ENCODE measurements around the gene NAALADL2.

NAALADL2 gene

DNA sequence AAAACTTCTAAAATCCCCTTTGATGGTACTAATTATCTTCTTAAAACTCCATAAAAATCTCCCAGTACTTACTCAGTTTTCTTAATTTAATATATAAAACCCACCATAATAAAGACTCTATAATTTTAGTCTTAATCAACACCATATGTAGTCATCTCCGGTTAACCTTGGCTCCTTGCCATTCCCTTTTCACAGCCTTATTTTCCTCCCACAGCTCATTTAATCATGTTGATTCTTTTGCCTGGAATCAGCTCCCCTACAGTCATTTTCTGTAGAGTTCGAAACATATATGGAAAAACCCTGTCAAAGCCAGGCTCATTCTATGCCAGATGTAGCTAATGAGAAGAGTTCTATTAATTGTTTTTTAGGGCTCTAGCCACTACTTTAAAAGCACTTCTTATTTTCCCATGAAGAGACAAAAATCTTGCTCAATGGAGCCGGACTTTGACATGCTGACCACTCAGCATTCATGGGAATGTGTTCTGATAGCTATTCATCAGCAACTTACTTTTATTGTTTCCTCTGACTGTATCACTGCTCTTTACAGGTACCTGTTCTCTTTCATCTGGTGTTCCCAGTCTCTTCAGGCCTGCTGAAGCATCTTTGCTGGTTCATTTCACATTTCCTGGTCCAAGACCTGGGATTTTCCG is 573.4 kb downstream of the NAALADL2 start:
- DNase-seq (ENCODE audit: low read depth, low spot score): peak; percentile 97
- peak overlapping the region; percentile 51 for H3K4me3 ChIP-seq
- H3K9me3 ChIP-seq (ENCODE audit: low read depth, low read length): no peaks in the 10 kb centered on the region
- H3K36me3 ChIP-seq (ENCODE audit: insufficient read depth, low read length): no peaks in the 10 kb centered on the region
- TF ChIP-seq EZH2 (IDR thresholded peaks at IDR 0.05) (no peak), FOXP2 (optimal IDR thresholded peaks at IDR 0.05; ENCODE audit: control extremely low read depth, extremely low read length, insufficient read depth) (no peak), POLR2AphosphoS5 (IDR thresholded peaks at IDR 0.05; ENCODE audit: borderline replicate concordance, low read depth, low read length) (peak; percentile 67; the same call in 1 of the 2 replicates)
- no peak overlapping the region for H3K9ac ChIP-seq (ENCODE audit: insufficient read length)
- H3K27ac ChIP-seq: peak overlapping the region; percentile 54; the same call in 1 of the 2 replicates

DNA sequence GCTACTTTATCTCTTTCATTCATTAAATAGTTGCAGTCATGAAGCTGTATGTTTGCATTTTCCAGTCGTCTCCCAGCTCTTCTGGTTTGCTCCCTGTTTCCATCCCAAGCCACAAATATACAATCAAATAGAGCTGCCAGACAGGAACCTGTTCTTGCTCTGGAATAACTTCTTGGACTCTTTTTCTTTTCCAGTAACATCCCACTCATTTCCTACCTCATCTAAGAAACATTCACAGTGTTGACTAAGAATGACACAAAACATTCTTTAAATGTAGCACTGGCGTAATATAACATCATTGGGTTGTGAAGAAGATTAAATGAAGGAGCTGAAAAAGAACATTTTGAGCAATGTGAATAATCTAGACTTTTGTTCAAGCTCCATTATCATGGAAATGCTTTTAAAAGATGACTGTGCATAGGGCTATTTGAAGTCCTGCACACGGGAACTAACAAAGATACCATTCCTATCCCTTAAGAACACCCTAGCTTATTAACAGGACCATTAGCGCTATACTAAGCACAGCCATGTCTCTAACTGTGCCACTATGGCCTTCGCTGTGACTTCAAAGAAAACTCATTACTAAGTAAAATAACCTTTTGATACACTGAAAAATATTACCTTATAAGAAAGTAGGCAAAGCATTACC is 574.0 kb downstream of the NAALADL2 start:
- H3K27ac ChIP-seq: peak overlapping the region; percentile 43; the same call in 1 of the 2 replicates

DNA sequence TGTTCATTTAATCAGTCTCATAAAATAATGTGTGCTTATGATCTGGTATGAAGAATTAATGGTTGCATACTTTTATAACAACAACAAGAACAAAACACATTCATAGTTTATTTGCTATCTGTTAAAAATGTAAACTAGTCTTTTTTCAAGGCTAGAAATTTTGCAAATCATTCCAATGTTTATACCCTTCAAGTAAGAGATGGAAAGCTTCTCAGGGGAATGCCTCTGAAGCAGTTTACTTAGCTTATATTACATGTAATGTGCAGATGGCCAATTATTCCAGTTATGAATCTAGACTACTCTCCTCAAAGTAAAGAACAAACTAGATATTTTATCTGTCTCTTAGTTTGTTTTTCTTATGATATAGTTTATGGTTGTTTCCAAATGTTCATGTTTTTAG is 575.4 kb downstream of the NAALADL2 start:
- Histone ChIP-seq H3K9me3 (ENCODE audit: low read depth, low read length) (no peaks in the 10 kb centered on the region), H3K9ac (ENCODE audit: insufficient read length) (no peak overlapping the region), H3K4me3 (peak overlapping the region; percentile 16; the same call in 1 of the 2 replicates), H3K27ac (peak overlapping the region; percentile 34; the same call in 1 of the 2 replicates), H3K36me3 (ENCODE audit: insufficient read depth, low read length) (no peaks in the 10 kb centered on the region)
- TF ChIP-seq POLR2AphosphoS5 (IDR thresholded peaks at IDR 0.05; ENCODE audit: borderline replicate concordance, low read depth, low read length) (no peak), EZH2 (IDR thresholded peaks at IDR 0.05) (no peak), FOXP2 (optimal IDR thresholded peaks at IDR 0.05; ENCODE audit: control extremely low read depth, extremely low read length, insufficient read depth) (no peak)
- DNase-seq (ENCODE audit: low read depth, low spot score): no peak

More for the DNA sequence above, 574.0 kb downstream of the NAALADL2 start:
- no peak for DNase-seq (ENCODE audit: low read depth, low spot score)
- Histone ChIP-seq H3K4me3 (peak overlapping the region; percentile 51), H3K9ac (ENCODE audit: insufficient read length) (no peak overlapping the region), H3K9me3 (ENCODE audit: low read depth, low read length) (no peaks in the 10 kb centered on the region), H3K36me3 (ENCODE audit: insufficient read depth, low read length) (no peaks in the 10 kb centered on the region)
- TF ChIP-seq POLR2AphosphoS5 (IDR thresholded peaks at IDR 0.05; ENCODE audit: borderline replicate concordance, low read depth, low read length) (no peak), FOXP2 (optimal IDR thresholded peaks at IDR 0.05; ENCODE audit: control extremely low read depth, extremely low read length, insufficient read depth) (no peak), EZH2 (IDR thresholded peaks at IDR 0.05) (no peak)

DNA sequence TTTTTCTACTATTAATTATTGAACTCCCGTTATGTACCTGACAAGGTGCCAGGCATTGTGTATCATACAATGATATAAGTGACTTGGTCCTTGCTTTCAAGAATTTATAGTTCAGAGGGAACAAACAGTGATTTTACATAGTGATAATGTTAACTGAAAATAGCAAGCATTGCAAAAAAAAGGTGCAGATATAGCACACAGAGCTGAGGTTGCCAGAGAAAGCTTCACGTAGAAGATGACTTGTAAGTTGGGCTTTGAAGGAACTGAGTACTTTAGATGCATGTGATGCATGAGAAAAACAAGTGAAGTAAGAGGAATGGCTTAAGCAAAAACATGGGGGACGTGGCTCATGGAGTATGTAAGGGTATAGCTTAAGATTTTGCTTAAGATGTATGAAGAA is 584.5 kb downstream of the NAALADL2 start:
- TF ChIP-seq FOXP2 (optimal IDR thresholded peaks at IDR 0.05; ENCODE audit: control extremely low read depth, extremely low read length, insufficient read depth) (no peak), POLR2AphosphoS5 (IDR thresholded peaks at IDR 0.05; ENCODE audit: borderline replicate concordance, low read depth, low read length) (no peak), EZH2 (IDR thresholded peaks at IDR 0.05) (no peak)
- no peak overlapping the region for H3K4me3 ChIP-seq
- H3K36me3 ChIP-seq (ENCODE audit: insufficient read depth, low read length): no peaks in the 10 kb centered on the region
- no peak overlapping the region for H3K27ac ChIP-seq
- no peak for DNase-seq (ENCODE audit: low read depth, low spot score)
- H3K9ac ChIP-seq (ENCODE audit: insufficient read length): no peak overlapping the region
- H3K9me3 ChIP-seq (ENCODE audit: low read depth, low read length): no peaks in the 10 kb centered on the region

DNA sequence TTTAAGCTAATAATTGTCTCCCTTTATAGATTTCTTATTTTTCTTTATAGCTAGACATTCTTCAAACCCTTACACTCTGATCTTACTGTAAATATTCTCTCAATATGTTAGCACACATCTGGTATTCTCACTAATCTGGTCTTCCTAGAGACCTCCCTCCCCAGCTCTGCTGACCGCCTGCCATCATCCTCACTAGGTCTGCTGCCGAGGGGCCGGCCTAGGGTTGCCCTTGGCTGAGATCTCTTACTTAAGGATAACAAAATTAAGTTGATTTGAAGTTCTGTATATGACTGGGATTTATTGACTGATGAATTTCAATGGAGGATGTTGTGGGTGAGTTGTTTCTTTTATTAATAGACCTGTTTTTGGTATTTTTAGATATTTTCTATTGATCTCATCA is 586.6 kb downstream of the NAALADL2 start:
- H3K9me3 ChIP-seq (ENCODE audit: low read depth, low read length): no peaks in the 10 kb centered on the region
- no peak overlapping the region for H3K27ac ChIP-seq
- H3K36me3 ChIP-seq (ENCODE audit: insufficient read depth, low read length): no peaks in the 10 kb centered on the region
- no peak overlapping the region for H3K4me3 ChIP-seq
- no peak for TF ChIP-seq FOXP2 (optimal IDR thresholded peaks at IDR 0.05; ENCODE audit: control extremely low read depth, extremely low read length, insufficient read depth)
- no peak for TF ChIP-seq POLR2AphosphoS5 (IDR thresholded peaks at IDR 0.05; ENCODE audit: borderline replicate concordance, low read depth, low read length)
- TF ChIP-seq EZH2 (IDR thresholded peaks at IDR 0.05): no peak
- H3K9ac ChIP-seq (ENCODE audit: insufficient read length): no peak overlapping the region
- DNase-seq (ENCODE audit: low read depth, low spot score): no peak

DNA sequence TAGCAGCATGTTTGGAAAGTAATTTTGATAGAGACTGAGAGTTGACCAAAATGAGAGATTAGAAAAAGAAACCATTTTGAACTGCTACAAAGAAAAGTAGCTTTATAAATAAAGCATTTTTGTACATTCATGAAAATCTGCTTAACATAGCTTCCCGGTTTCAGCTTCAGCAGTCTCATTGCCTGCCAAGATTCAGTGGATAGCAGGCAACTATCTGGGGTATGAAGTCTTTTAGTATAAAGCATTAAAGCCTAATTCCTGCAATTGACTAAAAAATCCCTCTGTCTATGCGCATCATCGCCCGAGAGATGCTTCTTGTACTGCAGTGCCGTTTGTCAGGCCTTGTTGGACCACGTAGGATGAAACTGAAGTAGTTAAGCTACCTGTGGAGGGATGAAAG is 588.4 kb downstream of the NAALADL2 start:
- no peak overlapping the region for H3K4me3 ChIP-seq
- H3K36me3 ChIP-seq (ENCODE audit: insufficient read depth, low read length): no peaks in the 10 kb centered on the region
- no peak for TF ChIP-seq EZH2 (IDR thresholded peaks at IDR 0.05)
- no peak for TF ChIP-seq POLR2AphosphoS5 (IDR thresholded peaks at IDR 0.05; ENCODE audit: borderline replicate concordance, low read depth, low read length)
- TF ChIP-seq FOXP2 (optimal IDR thresholded peaks at IDR 0.05; ENCODE audit: control extremely low read depth, extremely low read length, insufficient read depth): no peak
- no peak overlapping the region for H3K9ac ChIP-seq (ENCODE audit: insufficient read length)
- H3K27ac ChIP-seq: no peak overlapping the region
- H3K9me3 ChIP-seq (ENCODE audit: low read depth, low read length): no peaks in the 10 kb centered on the region
- no peak for DNase-seq (ENCODE audit: low read depth, low spot score)

DNA sequence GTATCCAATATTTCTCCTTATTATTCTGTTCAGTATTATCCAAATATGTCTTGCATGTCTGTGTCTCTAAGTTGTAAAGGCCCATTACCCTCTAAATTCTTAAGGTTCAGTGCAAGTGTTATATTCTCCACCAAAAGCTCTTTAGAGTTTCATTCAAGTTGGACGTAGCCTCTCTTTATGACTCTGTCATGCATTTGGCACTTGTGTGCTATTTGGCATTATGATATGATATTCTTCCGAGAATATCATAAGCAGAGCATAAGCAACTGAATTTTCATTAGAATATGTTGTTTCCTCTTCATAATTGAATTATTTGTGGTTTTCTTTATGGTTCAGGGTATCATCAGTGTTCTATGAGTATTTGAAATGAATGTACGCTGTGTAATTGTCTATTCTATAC is 594.2 kb downstream of the NAALADL2 start:
- no peak overlapping the region for H3K9ac ChIP-seq (ENCODE audit: insufficient read length)
- no peak overlapping the region for H3K27ac ChIP-seq
- H3K36me3 ChIP-seq (ENCODE audit: insufficient read depth, low read length): no peaks in the 10 kb centered on the region
- DNase-seq (ENCODE audit: low read depth, low spot score): no peak
- H3K9me3 ChIP-seq (ENCODE audit: low read depth, low read length): no peaks in the 10 kb centered on the region
- H3K4me3 ChIP-seq: no peak overlapping the region
- no peak for TF ChIP-seq POLR2AphosphoS5 (IDR thresholded peaks at IDR 0.05; ENCODE audit: borderline replicate concordance, low read depth, low read length)
- no peak for TF ChIP-seq FOXP2 (optimal IDR thresholded peaks at IDR 0.05; ENCODE audit: control extremely low read depth, extremely low read length, insufficient read depth)
- no peak for TF ChIP-seq EZH2 (IDR thresholded peaks at IDR 0.05)

DNA sequence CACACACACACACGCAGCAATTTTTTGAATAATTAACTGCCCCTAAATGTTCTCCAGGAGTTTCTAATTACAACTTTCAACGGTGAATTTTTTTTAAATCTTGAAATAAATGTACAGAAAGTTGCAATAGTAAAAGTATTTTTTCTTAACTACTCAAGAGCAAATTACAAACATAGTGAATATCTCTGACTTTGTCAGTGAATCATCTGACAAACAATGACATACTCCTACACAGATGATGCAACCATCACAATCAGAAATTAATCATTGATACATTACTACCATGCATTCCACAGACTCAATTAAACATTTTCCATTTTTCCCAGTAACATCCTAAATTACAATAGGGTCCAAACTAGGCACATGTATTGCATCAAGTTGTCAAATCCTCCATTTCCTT is 597.3 kb downstream of the NAALADL2 start:
- no peak for DNase-seq (ENCODE audit: low read depth, low spot score)
- TF ChIP-seq POLR2AphosphoS5 (IDR thresholded peaks at IDR 0.05; ENCODE audit: borderline replicate concordance, low read depth, low read length) (no peak), FOXP2 (optimal IDR thresholded peaks at IDR 0.05; ENCODE audit: control extremely low read depth, extremely low read length, insufficient read depth) (no peak)
- Histone ChIP-seq H3K9me3 (ENCODE audit: low read depth, low read length) (peaks cover 2% of the 10 kb centered on the region; the same call in 1 of the 2 replicates), H3K36me3 (ENCODE audit: insufficient read depth, low read length) (no peaks in the 10 kb centered on the region), H3K27ac (no peak overlapping the region), H3K9ac (ENCODE audit: insufficient read length) (no peak overlapping the region), H3K4me3 (no peak overlapping the region)
